ENCODE data around the gene ACSF3. TPM values are rescaled to one million over a fixed set of nuclear protein-coding genes. Genes with fewer than 3 reads are reported as not detected.

ACSF3 gene
- total RNA-seq, 2 experiments from 2014 or later: 39.7 to 41.7 TPM

- Mint-ChIP-seq H3K27me3 (no peaks in the 10 kb centered on the region), H3K27ac (no peak overlapping the region), H3K4me3 (no peak overlapping the region), H3K4me1 (no peaks in the 10 kb centered on the region), H3K9me3 (ENCODE audit: low read depth) (peaks cover 5% of the 10 kb centered on the region), H3K36me3 (ENCODE audit: low read depth) (peaks cover 41% of the 10 kb centered on the region)
- intact Hi-C loops (cut with DNase I, micrococcal nuclease): no loop called here
- ChIA-PET CTCF (no interaction called here), POLR2A (no interaction called here)
- ATAC-seq (no peak), DNase-seq (no peak)
Measured at GRCh38 chr16:89149386-89149785, 55.7 kb downstream of the ACSF3 start.

GRCh38 chr16:89150090-89150835 lies 56.6 kb downstream of the ACSF3 start:
- ATAC-seq: no peak
- Mint-ChIP-seq H3K4me3 (no peak overlapping the region), H3K9me3 (ENCODE audit: low read depth) (peaks cover 5% of the 10 kb centered on the region), H3K27ac (no peak overlapping the region), H3K36me3 (ENCODE audit: low read depth) (peaks cover 41% of the 10 kb centered on the region), H3K4me1 (no peaks in the 10 kb centered on the region), H3K27me3 (no peaks in the 10 kb centered on the region)
- POLR2A ChIA-PET: no interaction called here
- intact Hi-C loops (cut with DNase I, micrococcal nuclease): no loop called here
- CTCF ChIA-PET: no interaction called here
- DNase-seq: no peak

DNA sequence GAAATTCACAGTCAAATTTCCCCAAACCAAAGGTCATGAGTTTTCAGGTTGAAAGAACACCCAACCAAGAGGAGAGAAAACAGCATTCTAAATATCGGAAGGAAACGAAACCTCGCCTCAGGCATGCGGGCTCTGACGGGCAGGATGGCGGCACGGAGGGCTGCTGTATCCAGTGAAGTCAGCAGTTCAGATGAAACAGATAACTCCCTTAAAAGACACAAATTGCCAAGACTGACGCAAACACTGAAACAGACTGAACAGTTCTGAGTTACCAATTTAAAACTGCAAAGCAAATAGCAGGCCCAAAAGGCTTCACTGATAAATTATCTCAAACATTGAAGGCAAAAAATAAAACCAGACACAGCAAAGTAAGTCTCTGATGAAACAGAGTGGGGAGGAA lies 57.3 kb downstream of the ACSF3 start:
- Mint-ChIP-seq H3K27me3 (no peaks in the 10 kb centered on the region), H3K4me3 (no peak overlapping the region)

DNA sequence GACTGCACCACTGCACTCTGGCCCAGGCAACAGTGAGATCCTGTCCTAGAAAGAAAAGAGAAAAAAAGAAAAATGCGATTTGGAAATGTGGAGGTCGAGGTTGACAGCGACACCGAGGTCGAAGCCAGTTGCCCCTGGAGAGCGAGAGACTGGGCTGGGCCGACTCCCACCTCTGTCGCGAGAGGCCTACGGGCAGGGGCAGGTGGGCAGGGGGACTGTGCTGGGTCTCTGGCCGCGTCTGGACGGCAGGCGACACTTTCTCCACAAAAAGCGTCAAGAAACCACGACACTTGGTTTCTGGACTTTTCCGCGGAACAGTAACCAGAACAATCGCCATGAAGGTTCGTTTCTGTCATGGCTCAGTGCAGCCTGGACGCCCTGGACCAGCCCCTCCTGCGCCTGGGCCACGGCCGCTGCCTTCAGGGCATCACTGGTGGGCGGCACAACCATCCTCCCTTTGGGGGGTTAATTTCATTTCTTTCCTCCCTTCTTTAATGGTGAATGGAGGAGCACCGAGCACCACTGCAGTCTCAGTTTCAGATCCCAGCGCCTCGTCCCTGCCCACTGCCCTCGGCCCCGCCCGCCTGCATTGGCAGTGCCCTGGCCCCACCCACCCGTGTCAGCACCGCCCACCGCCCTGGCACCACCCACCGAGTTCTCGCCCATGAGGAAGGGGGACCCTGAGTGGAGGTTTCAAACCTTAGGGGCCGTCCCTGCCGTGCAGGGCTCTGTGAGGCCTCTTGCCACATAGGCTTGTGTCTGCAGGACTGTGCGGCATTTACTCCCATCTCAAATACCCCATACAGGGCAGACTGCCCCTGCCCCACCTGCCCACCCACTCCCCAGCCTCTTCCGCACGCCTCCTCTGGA lies 59.4 kb downstream of the ACSF3 start:
- peak; percentile 34 for DNase-seq
- H3K9me3 Mint-ChIP-seq (ENCODE audit: low read depth): peaks cover 5% of the 10 kb centered on the region
- H3K36me3 Mint-ChIP-seq (ENCODE audit: low read depth): peaks cover 32% of the 10 kb centered on the region
- ChIA-PET CTCF (no interaction called here), POLR2A (no interaction called here)
- ATAC-seq: peak; percentile 20
- intact Hi-C loops (cut with DNase I, micrococcal nuclease): no loop called here
- no peaks in the 10 kb centered on the region for H3K4me1 Mint-ChIP-seq
- no peak overlapping the region for H3K27ac Mint-ChIP-seq
- H3K27me3 Mint-ChIP-seq: no peaks in the 10 kb centered on the region
- no peak overlapping the region for H3K4me3 Mint-ChIP-seq

More for the DNA sequence above, 57.3 kb downstream of the ACSF3 start:
- no peak for DNase-seq
- Mint-ChIP-seq H3K36me3 (ENCODE audit: low read depth) (peaks cover 41% of the 10 kb centered on the region), H3K27ac (no peak overlapping the region), H3K4me1 (no peaks in the 10 kb centered on the region), H3K9me3 (ENCODE audit: low read depth) (peaks cover 5% of the 10 kb centered on the region)
- intact Hi-C loops (cut with DNase I, micrococcal nuclease): no loop called here
- ATAC-seq: no peak
- POLR2A ChIA-PET: no interaction called here
- CTCF ChIA-PET: no interaction called here

DNA sequence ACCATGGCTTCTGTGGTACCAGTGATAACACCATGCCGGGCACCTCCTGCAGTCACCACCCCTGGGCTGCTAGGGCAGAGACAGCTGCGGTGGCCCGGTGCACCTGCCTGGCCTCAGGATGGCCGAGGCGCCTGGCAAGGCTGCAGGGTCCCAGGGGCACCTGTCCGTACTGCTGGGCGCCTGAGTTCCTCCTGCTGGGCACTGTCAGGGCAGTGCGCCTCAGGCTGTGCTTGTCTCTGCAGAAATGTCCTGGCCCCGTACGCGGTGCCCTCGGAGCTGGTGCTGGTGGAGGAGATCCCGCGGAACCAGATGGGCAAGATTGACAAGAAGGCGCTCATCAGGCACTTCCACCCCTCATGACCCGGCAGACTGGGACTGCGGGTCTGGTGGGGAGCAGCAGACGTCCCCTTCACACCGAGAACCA lies 60.2 kb downstream of the ACSF3 start:
- CTCF ChIA-PET: no interaction called here

DNA sequence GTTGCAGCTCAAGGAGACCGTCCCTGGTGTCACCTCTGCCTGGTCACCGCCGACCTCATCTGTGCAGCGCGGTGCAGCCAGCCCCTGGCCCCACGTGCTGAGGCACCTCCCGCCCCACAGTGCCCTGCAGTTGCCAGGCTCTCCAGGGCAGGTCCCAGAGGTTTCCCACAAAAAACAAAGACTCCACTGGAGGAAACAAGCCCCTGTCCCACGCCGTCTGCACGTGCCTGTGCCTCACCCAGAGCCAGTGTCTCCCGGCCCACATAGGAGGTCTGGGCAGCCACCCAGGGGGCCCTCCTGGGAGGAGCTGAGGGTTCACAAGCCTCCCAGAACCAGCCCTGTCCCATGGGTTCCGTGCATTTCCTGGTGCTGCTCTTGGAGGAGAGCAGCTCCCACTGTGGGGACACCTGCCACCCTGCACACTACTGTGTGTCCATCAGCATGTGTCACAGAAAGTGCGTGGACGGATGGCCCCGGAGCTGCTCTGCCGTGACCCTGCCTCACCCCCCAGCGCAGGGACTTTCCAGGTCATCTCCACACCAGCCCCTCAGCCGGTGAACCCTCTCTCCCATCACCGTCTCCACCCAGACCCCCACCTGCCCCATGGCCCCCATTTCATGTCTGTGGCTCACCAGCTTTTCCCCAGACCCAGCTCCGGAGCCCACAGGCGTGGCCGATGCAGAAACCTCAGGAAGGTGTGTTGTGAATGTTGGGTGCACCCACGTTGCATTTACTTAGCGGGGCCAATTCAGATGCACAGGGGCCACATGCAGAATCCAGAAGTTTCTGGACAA lies 60.9 kb downstream of the ACSF3 start:
- intact Hi-C loops (cut with DNase I, micrococcal nuclease): loop anchor here in 1 of 2 experiments (5.0 kb wide), 1 partner anchor 57 kb away; no protein-coding TSS in a partner anchor
- H3K4me1 Mint-ChIP-seq: no peaks in the 10 kb centered on the region
- no peak for ATAC-seq
- no peaks in the 10 kb centered on the region for H3K27me3 Mint-ChIP-seq
- no peak for DNase-seq
- POLR2A ChIA-PET: no interaction called here
- H3K4me3 Mint-ChIP-seq: no peak overlapping the region
- peaks cover 19% of the 10 kb centered on the region for H3K36me3 Mint-ChIP-seq (ENCODE audit: low read depth)
- H3K9me3 Mint-ChIP-seq (ENCODE audit: low read depth): peaks cover 3% of the 10 kb centered on the region
- H3K27ac Mint-ChIP-seq: no peak overlapping the region
- CTCF ChIA-PET: no interaction called here

More for the DNA sequence above, 60.2 kb downstream of the ACSF3 start:
- Mint-ChIP-seq H3K4me3 (no peak overlapping the region), H3K4me1 (no peaks in the 10 kb centered on the region), H3K9me3 (ENCODE audit: low read depth) (peaks cover 7% of the 10 kb centered on the region), H3K27ac (no peak overlapping the region), H3K27me3 (no peaks in the 10 kb centered on the region), H3K36me3 (ENCODE audit: low read depth) (peaks cover 27% of the 10 kb centered on the region)
- POLR2A ChIA-PET: no interaction called here
- no peak for DNase-seq
- intact Hi-C loops (cut with DNase I, micrococcal nuclease): no loop called here
- no peak for ATAC-seq

- Mint-ChIP-seq H3K9me3 (ENCODE audit: low read depth) (peaks cover 3% of the 10 kb centered on the region), H3K27ac (no peak overlapping the region), H3K27me3 (no peaks in the 10 kb centered on the region), H3K36me3 (ENCODE audit: low read depth) (peaks cover 14% of the 10 kb centered on the region), H3K4me1 (no peaks in the 10 kb centered on the region), H3K4me3 (no peak overlapping the region)
- ChIA-PET POLR2A (no interaction called here), CTCF (no interaction called here)
- no peak for DNase-seq
- ATAC-seq: no peak
- intact Hi-C loops (cut with DNase I, micrococcal nuclease): loop anchor here in 1 of 2 experiments (5.0 kb wide), 1 partner anchor 58 kb away; no protein-coding TSS in a partner anchor
Measured at GRCh38 chr16:89155184-89155679, 61.6 kb downstream of the ACSF3 start.

DNA sequence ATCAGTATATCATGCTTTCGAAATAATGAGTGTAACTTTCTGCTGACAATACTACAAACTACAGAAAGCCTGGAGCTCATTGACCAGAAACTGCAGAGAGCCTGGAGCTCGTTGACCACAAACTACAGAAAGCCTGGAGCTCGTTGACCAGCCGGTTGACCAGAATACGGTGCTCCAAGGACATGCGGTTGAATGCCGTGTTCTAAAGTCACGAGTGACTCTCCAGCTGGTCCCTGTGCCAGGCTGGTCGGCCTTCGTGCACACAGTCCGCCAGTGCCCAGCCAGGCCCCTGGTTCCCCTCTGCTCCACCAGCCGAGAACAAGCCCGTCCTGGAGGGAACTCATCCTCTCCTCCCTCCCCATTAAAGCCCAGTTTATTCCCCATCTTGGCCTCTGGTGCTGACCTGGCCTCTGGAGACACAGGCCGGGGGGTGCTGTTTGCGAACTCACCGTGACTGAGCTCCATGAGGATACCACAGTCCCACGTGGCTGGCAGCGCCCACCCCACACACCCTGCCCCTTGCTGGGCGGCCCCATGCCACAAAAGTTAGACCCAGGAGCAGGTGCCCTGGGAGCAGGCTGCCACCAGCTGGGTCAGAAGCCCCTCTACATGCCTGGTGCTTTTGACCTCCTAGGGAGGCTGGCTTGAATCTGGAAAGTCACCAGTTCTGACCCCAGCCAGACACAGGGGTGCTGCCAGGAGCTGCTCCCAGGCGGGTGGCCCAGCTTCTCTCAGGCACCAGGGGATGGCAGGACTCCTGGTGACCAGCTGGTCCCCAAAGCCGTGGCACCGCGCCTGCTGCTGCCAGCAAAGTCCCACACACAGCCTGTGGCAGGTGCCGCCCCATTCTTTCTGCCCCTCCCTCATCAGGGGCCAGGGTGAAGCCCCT lies 62.4 kb downstream of the ACSF3 start:
- intact Hi-C loops (cut with DNase I, micrococcal nuclease): loop anchor here in 1 of 2 experiments (5.0 kb wide), 1 partner anchor 59 kb away; no protein-coding TSS in a partner anchor
- DNase-seq: no peak
- H3K4me3 Mint-ChIP-seq: no peak overlapping the region
- no peaks in the 10 kb centered on the region for H3K27me3 Mint-ChIP-seq
- no peaks in the 10 kb centered on the region for H3K4me1 Mint-ChIP-seq
- POLR2A ChIA-PET: no interaction called here
- peaks cover 3% of the 10 kb centered on the region for H3K9me3 Mint-ChIP-seq (ENCODE audit: low read depth)
- ATAC-seq: peak; percentile 35
- CTCF ChIA-PET: no interaction called here
- peaks cover 9% of the 10 kb centered on the region for H3K36me3 Mint-ChIP-seq (ENCODE audit: low read depth)
- H3K27ac Mint-ChIP-seq: peak overlapping the region; percentile 19

DNA sequence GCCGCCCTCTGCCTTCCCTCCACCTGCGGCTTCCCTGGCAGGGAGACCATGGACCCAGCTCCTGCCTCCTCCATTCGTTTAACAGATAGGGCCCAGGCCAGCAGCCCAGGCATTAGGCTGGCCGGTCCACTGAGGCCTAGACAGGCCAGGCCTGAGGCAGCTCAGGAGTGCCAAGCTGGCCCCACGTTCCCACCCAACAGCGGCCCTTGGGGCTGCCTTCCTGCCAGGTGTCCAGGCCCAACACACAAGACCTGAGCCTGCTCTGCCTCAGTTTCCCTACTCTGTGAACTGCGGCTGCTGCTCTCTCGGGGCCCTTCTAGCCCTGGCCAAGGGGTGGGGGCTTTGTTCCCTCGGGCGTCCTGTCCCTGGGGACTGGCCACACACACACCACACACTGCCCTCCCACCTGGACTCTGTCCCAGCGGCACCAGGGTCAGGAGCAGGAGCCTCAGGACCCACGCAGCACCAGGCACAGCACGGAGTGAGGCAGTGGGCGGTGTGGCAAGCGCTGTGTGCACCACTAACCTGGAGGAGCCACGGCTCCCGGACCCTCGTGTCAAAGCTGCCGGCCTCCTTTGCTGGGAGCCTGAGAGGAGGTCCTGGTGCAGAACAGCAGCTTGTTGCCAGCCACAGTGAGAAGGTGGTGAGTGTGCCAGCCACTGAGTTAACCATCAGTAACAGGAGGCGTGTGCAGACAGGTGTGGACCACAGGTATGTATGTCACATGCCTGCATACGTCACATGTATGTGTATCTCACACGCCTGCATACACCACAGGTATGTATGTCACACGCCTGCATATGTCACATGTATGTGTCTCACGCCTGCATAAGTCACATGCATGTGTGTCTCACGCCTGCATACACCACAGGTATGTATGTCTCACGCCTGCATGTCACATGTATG lies 63.3 kb downstream of the ACSF3 start:
- H3K36me3 Mint-ChIP-seq (ENCODE audit: low read depth): peaks cover 4% of the 10 kb centered on the region
- H3K4me3 Mint-ChIP-seq: no peak overlapping the region
- H3K4me1 Mint-ChIP-seq: no peaks in the 10 kb centered on the region
- ATAC-seq (peak; percentile 7), DNase-seq (no peak)
- H3K9me3 Mint-ChIP-seq (ENCODE audit: low read depth): peaks cover 3% of the 10 kb centered on the region
- CTCF ChIA-PET: no interaction called here
- intact Hi-C loops (cut with DNase I, micrococcal nuclease): loop anchor here in 1 of 2 experiments (5.0 kb wide), 1 partner anchor 60 kb away; no protein-coding TSS in a partner anchor
- H3K27me3 Mint-ChIP-seq: no peaks in the 10 kb centered on the region
- POLR2A ChIA-PET: no interaction called here
- H3K27ac Mint-ChIP-seq: no peak overlapping the region

GRCh38 chr16:89157778-89158177 lies 64.1 kb downstream of the ACSF3 start:
- ATAC-seq (no peak), DNase-seq (no peak)
- intact Hi-C loops (cut with DNase I, micrococcal nuclease): loop anchor here in 1 of 2 experiments (5.0 kb wide), 1 partner anchor 60 kb away; no protein-coding TSS in a partner anchor
- POLR2A ChIA-PET: no interaction called here
- Mint-ChIP-seq H3K36me3 (ENCODE audit: low read depth) (peaks cover under 1% of the 10 kb centered on the region), H3K27ac (no peak overlapping the region), H3K4me3 (no peak overlapping the region), H3K9me3 (ENCODE audit: low read depth) (peaks cover 3% of the 10 kb centered on the region), H3K27me3 (no peaks in the 10 kb centered on the region), H3K4me1 (no peaks in the 10 kb centered on the region)
- CTCF ChIA-PET: no interaction called here

All from activated CD4-positive, alpha-beta T cell treated with anti-CD3 and anti-CD28 coated beads for 36 hours (primary cell).